ENCODE results near the gene ZBTB43. TPM values are rescaled to one million over a fixed set of nuclear protein-coding genes. Genes with fewer than 3 reads are reported as not detected.
"Not testable (repeated sequence)": the region's sequence is repeated elsewhere in the genome, so short reads cannot be mapped to it uniquely, and the experiment has no call there.

The ZBTB43 gene
- total RNA-seq, 2 donors from 2014 or later, result 12.5 to 17.0 TPM

DNA sequence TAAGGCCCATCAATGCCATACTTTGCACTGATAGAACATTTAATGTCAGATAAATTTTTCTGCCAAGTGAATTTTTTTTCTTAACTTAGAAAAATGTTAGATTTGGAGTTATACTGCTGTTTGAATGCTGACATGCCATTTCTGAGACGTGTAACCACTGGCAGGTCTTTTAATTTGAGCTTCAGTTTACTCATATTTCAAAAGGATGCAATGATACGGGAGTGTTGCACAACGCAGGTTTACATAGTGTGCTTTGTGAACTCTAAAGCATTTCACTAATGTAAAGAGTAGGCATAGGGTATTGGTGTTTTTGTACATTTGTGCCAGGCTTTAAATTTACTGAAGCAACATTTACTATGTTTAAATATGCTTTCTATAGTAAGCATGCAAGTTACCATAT is 4.2 kb downstream of the ZBTB43 start:
- ATAC-seq (ENCODE audit: insufficient number of reproducible peaks, low FRiP score, low read depth) (no peak), DNase-seq (ENCODE audit: low spot score) (no peak)
- H3K4me1 ChIP-seq (ENCODE audit: control insufficient read depth in 1 of 2, low read depth in 2 of 2), result peaks cover 24 to 33% of the 10 kb centered on the region in 2 donors
- no peak overlapping the region for H3K4me3 ChIP-seq
- H3K27ac ChIP-seq, result no peak overlapping the region
- TF ChIP-seq, protein P1, sequence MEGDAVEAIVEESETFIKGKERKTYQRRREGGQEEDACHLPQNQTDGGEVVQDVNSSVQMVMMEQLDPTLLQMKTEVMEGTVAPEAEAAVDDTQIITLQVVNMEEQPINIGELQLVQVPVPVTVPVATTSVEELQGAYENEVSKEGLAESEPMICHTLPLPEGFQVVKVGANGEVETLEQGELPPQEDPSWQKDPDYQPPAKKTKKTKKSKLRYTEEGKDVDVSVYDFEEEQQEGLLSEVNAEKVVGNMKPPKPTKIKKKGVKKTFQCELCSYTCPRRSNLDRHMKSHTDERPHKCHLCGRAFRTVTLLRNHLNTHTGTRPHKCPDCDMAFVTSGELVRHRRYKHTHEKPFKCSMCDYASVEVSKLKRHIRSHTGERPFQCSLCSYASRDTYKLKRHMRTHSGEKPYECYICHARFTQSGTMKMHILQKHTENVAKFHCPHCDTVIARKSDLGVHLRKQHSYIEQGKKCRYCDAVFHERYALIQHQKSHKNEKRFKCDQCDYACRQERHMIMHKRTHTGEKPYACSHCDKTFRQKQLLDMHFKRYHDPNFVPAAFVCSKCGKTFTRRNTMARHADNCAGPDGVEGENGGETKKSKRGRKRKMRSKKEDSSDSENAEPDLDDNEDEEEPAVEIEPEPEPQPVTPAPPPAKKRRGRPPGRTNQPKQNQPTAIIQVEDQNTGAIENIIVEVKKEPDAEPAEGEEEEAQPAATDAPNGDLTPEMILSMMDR (IDR thresholded peaks at IDR 0.05), result no peak
- no peaks in the 10 kb centered on the region for H3K27me3 ChIP-seq (replicated peaks; ENCODE audit: insufficient read depth)
- peaks cover 7% of the 10 kb centered on the region for H3K36me3 ChIP-seq
- no peaks in the 10 kb centered on the region for H3K9me3 ChIP-seq

DNA sequence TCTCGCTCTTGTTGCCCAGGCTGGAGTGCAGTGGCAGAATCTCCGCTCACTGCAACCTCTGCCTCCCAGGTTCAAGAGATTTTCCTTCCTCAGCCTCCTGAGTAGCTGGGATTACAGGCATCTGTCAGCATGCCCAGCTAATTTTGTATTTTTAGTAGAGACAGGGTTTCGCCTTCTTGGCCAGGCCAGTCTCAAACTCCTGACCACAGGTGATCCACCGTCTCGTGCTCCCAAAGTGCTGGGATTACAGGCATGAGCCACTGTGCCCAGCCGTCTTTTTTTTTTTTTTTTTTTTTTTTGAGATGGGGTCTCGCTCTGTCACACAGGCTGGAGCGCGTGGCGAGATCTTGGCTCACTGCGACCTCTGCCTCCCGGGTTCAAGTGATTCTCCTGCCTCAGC is 5.4 kb downstream of the ZBTB43 start:
- DNase-seq (ENCODE audit: low spot score); ATAC-seq (ENCODE audit: insufficient number of reproducible peaks, low FRiP score, low read depth); H3K36me3 ChIP-seq; H3K9me3 ChIP-seq; H3K27me3 ChIP-seq (replicated peaks; ENCODE audit: insufficient read depth); H3K27ac ChIP-seq; H3K4me3 ChIP-seq: not testable (repeated sequence)
- H3K4me1 ChIP-seq (ENCODE audit: control insufficient read depth in 1 of 2, low read depth in 2 of 2), result peaks cover 20 to 33% of the 10 kb centered on the region in 2 donors

DNA sequence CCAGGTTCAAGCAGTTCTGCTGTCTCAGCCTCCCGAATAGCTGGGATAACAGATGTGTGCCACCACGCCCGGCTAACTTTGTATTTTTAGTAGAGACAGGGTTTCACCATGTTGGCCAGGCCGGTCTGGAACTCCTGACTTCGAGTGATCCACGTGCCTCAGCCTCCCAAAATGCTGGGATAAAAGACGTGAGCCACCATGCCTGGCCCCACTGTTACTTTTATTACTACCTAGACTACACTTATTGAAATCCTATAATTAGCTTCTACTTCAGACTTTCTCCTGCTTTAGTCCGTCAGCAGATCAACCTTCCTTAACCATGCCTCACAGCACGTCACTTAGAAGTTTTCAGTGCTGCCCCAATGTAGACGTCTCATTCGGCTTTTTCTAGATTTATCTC is 8.2 kb downstream of the ZBTB43 start:
- peaks cover 7% of the 10 kb centered on the region for H3K36me3 ChIP-seq
- H3K4me1 ChIP-seq (ENCODE audit: control insufficient read depth in 1 of 2, low read depth in 2 of 2), result peaks cover 7 to 15% of the 10 kb centered on the region in 2 donors
- peaks cover 7% of the 10 kb centered on the region for H3K9me3 ChIP-seq
- ATAC-seq (ENCODE audit: insufficient number of reproducible peaks, low FRiP score, low read depth) (no peak), DNase-seq (ENCODE audit: low spot score) (no peak)
- H3K27me3 ChIP-seq (replicated peaks; ENCODE audit: insufficient read depth), result no peaks in the 10 kb centered on the region
- TF ChIP-seq, protein P1 (IDR thresholded peaks at IDR 0.05), result no peak
- H3K4me3 ChIP-seq, result no peak overlapping the region
- no peak overlapping the region for H3K27ac ChIP-seq

DNA sequence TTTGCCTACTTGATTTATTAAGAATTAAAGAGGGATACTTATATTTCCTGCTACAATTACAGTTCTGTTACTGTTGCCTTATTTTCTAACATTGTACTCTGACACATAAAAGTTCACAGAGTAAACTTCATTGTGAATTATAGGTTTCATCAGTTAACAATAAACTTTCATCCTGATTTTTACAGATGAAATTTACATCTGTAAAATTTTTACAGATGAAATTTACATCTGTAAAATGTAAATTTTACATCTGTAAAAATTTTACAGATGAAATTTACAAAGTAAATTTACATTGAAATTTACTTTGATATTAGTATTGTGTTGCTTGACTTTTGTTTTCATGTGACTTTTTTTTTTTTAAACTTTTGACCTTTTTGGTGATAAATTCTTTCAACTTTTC is 9.3 kb downstream of the ZBTB43 start:
- Histone ChIP-seq H3K4me1 (ENCODE audit: control insufficient read depth in 1 of 2, low read depth in 2 of 2) (peaks cover 2 to 15% of the 10 kb centered on the region in 2 donors), H3K27me3 (replicated peaks; ENCODE audit: insufficient read depth) (no peaks in the 10 kb centered on the region), H3K27ac (no peak overlapping the region), H3K36me3 (peaks cover 12% of the 10 kb centered on the region), H3K9me3 (peaks cover 17% of the 10 kb centered on the region), H3K4me3 (no peak overlapping the region)
- DNase-seq (ENCODE audit: low spot score), result no peak
- TF ChIP-seq, protein P1 (IDR thresholded peaks at IDR 0.05), result no peak
- ATAC-seq (ENCODE audit: insufficient number of reproducible peaks, low FRiP score, low read depth), result no peak

DNA sequence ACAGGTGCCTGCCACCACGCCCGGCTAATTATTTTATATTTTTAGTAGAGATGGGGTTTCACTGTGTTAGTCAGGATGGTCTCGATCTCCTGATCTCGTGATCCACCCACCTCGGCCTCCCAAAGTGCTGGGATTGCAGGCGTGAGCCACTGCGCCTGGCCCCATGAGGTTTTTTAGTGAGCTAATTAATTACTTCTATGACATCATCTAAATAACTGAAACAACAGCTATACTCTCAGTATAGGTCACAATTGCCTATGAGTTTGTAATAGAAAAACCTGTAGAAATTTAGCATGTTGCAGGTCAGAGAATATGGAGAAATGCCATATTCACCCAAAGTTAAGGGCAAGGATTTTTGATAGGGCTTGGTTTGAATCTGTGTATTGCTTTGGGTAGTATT is 12.8 kb downstream of the ZBTB43 start:
- not testable (repeated sequence) for H3K36me3 ChIP-seq; DNase-seq (ENCODE audit: low spot score); H3K4me3 ChIP-seq; H3K27me3 ChIP-seq (replicated peaks; ENCODE audit: insufficient read depth); ATAC-seq (ENCODE audit: insufficient number of reproducible peaks, low FRiP score, low read depth); H3K27ac ChIP-seq
- peaks cover 17% of the 10 kb centered on the region for H3K9me3 ChIP-seq
- H3K4me1 ChIP-seq (ENCODE audit: control insufficient read depth in 1 of 2, low read depth in 2 of 2), result peaks cover 0 to 21% of the 10 kb centered on the region in 2 donors

DNA sequence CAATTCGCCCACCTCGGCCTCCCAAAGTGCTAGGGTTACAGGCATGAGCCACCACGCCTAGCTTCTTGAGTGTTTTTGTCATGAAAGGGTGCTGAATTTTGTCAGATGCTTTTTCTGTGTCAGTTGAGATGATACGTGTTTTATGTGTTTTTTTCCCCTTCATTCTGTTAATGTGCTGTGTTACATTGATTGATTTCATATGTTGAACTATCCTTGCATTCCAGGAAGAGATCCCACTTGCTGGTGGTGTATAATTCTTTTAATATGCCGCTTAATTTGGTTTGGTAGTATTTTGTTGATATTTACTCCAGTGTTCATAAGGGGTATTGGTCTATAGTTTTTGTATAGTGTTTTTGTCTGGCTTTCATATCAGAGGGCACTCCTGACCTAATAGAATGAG is 13.6 kb downstream of the ZBTB43 start:
- no peak overlapping the region for H3K27ac ChIP-seq
- no peak overlapping the region for H3K4me3 ChIP-seq
- TF ChIP-seq, protein P1 (IDR thresholded peaks at IDR 0.05), result no peak
- no peak for ATAC-seq (ENCODE audit: insufficient number of reproducible peaks, low FRiP score, low read depth)
- DNase-seq (ENCODE audit: low spot score), result no peak
- peaks cover 17% of the 10 kb centered on the region for H3K9me3 ChIP-seq
- H3K4me1 ChIP-seq (ENCODE audit: control insufficient read depth in 1 of 2, low read depth in 2 of 2), result peaks cover 0 to 23% of the 10 kb centered on the region in 2 donors
- no peaks in the 10 kb centered on the region for H3K27me3 ChIP-seq (replicated peaks; ENCODE audit: insufficient read depth)
- peaks cover 5% of the 10 kb centered on the region for H3K36me3 ChIP-seq

Measured in thoracic aorta (tissue), 2 donors.